ENCODE results near the gene FKTN.

The FKTN gene

GRCh38 chr9:105593145-105593544 lies 35.2 kb downstream of the FKTN start:
- Histone ChIP-seq H3K27ac (no peak overlapping the region), H3K36me3 (peaks cover 6% of the 10 kb centered on the region), H3K9me3 (ENCODE audit: severe bottlenecking) (peaks cover 6% of the 10 kb centered on the region), H3K4me3 (ENCODE audit: low read depth, low read length) (no peak overlapping the region), H3K27me3 (ENCODE audit: insufficient read depth, low read depth, severe bottlenecking) (no peaks in the 10 kb centered on the region)
- no peak for DNase-seq
- TF ChIP-seq, protein P1, sequence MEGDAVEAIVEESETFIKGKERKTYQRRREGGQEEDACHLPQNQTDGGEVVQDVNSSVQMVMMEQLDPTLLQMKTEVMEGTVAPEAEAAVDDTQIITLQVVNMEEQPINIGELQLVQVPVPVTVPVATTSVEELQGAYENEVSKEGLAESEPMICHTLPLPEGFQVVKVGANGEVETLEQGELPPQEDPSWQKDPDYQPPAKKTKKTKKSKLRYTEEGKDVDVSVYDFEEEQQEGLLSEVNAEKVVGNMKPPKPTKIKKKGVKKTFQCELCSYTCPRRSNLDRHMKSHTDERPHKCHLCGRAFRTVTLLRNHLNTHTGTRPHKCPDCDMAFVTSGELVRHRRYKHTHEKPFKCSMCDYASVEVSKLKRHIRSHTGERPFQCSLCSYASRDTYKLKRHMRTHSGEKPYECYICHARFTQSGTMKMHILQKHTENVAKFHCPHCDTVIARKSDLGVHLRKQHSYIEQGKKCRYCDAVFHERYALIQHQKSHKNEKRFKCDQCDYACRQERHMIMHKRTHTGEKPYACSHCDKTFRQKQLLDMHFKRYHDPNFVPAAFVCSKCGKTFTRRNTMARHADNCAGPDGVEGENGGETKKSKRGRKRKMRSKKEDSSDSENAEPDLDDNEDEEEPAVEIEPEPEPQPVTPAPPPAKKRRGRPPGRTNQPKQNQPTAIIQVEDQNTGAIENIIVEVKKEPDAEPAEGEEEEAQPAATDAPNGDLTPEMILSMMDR (IDR thresholded peaks at IDR 0.05; ENCODE audit: low read depth, low read length) = no peak

- no peak for DNase-seq
- Histone ChIP-seq H3K27ac (no peak overlapping the region), H3K36me3 (peaks cover 4% of the 10 kb centered on the region; the same call in 1 of the 2 replicates), H3K27me3 (ENCODE audit: insufficient read depth, low read depth, severe bottlenecking) (no peaks in the 10 kb centered on the region), H3K9me3 (ENCODE audit: severe bottlenecking) (no peaks in the 10 kb centered on the region), H3K4me3 (ENCODE audit: low read depth, low read length) (no peak overlapping the region)
- TF ChIP-seq, protein P1 (IDR thresholded peaks at IDR 0.05; ENCODE audit: low read depth, low read length) = peak; percentile 28
Measured at GRCh38 chr9:105608721-105609598, 51.0 kb downstream of the FKTN start.

- TF ChIP-seq, protein P1 (IDR thresholded peaks at IDR 0.05; ENCODE audit: low read depth, low read length) = no peak
- no peak for DNase-seq
- Histone ChIP-seq H3K27me3 (ENCODE audit: insufficient read depth, low read depth, severe bottlenecking) (no peaks in the 10 kb centered on the region), H3K9me3 (ENCODE audit: severe bottlenecking) (no peaks in the 10 kb centered on the region), H3K36me3 (no peaks in the 10 kb centered on the region; the same call in 1 of the 2 replicates), H3K27ac (peak overlapping the region; percentile 77), H3K4me3 (ENCODE audit: low read depth, low read length) (no peak overlapping the region)
Measured at GRCh38 chr9:105621001-105621400, 63.1 kb downstream of the FKTN start.

GRCh38 chr9:105625088-105625487 lies 67.2 kb downstream of the FKTN start:
- no peak for DNase-seq
- TF ChIP-seq, protein P1 (IDR thresholded peaks at IDR 0.05; ENCODE audit: low read depth, low read length) = no peak
- H3K4me3 ChIP-seq (ENCODE audit: low read depth, low read length) = no peak overlapping the region
- H3K36me3 ChIP-seq = no peaks in the 10 kb centered on the region
- no peaks in the 10 kb centered on the region for H3K27me3 ChIP-seq (ENCODE audit: insufficient read depth, low read depth, severe bottlenecking)
- H3K9me3 ChIP-seq (ENCODE audit: severe bottlenecking) = no peaks in the 10 kb centered on the region
- H3K27ac ChIP-seq = no peak overlapping the region

GRCh38 chr9:105632807-105633206 lies 74.9 kb downstream of the FKTN start:
- TF ChIP-seq, protein P1 (IDR thresholded peaks at IDR 0.05; ENCODE audit: low read depth, low read length) = no peak
- Histone ChIP-seq H3K27ac (peak overlapping the region; percentile 64), H3K9me3 (ENCODE audit: severe bottlenecking) (no peaks in the 10 kb centered on the region), H3K36me3 (no peaks in the 10 kb centered on the region), H3K27me3 (ENCODE audit: insufficient read depth, low read depth, severe bottlenecking) (no peaks in the 10 kb centered on the region), H3K4me3 (ENCODE audit: low read depth, low read length) (no peak overlapping the region; the same call in 1 of the 2 replicates)
- DNase-seq = no peak
